Testis (tissue), 2 donors: ENCODE data around the gene NMT1.

Experiments used
- POLR2A ChIP-seq: fragments of 450-650 bp; IDR thresholded peaks from one replicate; pipeline ENCODE4 v1.6.1; 2017; ENCODE audit warnings: antibody characterized with exemption, mild to moderate bottlenecking, moderate library complexity
- TF ChIP-seq, protein P1 (sequence below), 3 experiments: fragments of 450-650 bp in 2 of 3; fragments of 200-600 bp in 1 of 3; sonication (generic) in 1 of 3; IDR thresholded peaks; one replicate each; pipeline ENCODE4 v1.5.1; 2016 to 2019; ENCODE audit warnings: antibody characterized with exemption in 3 of 3, mild to moderate bottlenecking in 2 of 3, moderate library complexity in 1 of 3

DNA sequence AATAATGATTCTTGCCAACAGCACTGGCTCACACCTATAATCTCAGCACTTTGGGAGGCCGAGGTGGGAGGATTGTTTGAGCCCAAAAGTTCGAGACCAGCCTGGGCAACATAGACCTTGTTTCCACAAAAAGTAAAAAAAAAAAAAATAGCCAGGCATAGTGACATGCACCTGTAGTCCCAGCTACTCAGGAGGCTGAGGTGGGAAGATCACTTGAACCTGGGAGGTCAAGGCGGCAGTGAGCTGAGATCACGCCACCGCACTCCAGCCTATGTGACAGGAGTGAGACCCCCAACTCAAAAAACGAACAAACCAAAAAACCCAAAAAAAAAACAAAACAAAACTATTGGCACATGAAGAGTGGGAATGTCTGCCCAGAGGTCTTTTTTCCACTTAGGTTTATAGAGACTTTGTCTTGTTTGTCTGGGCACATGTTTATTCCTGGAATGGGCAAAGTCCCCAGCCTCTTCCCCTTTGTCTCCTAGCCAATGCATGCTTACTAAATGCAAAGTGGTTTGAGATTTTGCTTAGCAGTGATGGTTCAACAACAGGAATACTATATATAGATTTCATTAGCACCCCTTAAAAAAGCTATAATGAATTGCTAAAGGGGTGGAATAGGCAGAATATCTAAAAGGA, 25.9 kb downstream of the NMT1 start:
- TF ChIP-seq, protein P1, sequence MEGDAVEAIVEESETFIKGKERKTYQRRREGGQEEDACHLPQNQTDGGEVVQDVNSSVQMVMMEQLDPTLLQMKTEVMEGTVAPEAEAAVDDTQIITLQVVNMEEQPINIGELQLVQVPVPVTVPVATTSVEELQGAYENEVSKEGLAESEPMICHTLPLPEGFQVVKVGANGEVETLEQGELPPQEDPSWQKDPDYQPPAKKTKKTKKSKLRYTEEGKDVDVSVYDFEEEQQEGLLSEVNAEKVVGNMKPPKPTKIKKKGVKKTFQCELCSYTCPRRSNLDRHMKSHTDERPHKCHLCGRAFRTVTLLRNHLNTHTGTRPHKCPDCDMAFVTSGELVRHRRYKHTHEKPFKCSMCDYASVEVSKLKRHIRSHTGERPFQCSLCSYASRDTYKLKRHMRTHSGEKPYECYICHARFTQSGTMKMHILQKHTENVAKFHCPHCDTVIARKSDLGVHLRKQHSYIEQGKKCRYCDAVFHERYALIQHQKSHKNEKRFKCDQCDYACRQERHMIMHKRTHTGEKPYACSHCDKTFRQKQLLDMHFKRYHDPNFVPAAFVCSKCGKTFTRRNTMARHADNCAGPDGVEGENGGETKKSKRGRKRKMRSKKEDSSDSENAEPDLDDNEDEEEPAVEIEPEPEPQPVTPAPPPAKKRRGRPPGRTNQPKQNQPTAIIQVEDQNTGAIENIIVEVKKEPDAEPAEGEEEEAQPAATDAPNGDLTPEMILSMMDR (IDR thresholded peaks at IDR 0.05) = no peak
- TF ChIP-seq POLR2A = no peak
